ENCODE results near the gene RETREG2.

The RETREG2 gene

GRCh38 chr2:219216535-219216915 is 38.5 kb downstream of the RETREG2 start:
- DNase-seq = no peak

DNA sequence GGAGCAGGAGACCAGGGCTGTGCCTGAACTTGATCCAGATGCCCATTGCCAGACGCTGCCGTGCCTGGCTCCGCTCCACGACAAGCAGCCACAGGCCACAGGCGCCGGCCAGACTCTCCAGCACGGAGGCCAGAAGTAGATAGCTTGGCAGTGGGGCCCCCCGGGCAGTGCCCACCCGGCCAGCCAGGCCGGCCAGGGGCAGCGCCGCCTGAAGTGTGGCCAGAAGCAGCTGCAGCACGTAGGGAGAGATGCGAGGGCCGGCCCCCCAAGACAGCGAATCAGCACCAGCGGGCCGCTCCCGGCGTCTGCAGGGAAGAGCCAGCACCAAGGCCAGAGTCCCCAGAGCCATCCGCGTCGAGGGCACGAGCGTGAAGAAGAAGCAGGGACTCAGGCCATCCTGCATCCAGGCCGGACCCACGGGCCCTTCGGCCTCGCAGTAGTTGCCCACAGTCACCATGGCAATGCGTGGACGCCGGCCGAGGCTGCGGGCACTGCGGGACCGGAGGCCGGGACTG is 40.2 kb downstream of the RETREG2 start:
- peak; percentile 45 for DNase-seq

- peak; percentile 84 for DNase-seq
Measured at GRCh38 chr2:219218732-219219701, 40.9 kb downstream of the RETREG2 start, which contains the start of gene ABCB6. Gene ABCB6 (minus strand): TSS chr2:219218958. CDS start chr2:219218673, 285 bp downstream.

- no peak for DNase-seq
Measured at GRCh38 chr2:219219784-219220532, 41.9 kb downstream of the RETREG2 start.

DNA sequence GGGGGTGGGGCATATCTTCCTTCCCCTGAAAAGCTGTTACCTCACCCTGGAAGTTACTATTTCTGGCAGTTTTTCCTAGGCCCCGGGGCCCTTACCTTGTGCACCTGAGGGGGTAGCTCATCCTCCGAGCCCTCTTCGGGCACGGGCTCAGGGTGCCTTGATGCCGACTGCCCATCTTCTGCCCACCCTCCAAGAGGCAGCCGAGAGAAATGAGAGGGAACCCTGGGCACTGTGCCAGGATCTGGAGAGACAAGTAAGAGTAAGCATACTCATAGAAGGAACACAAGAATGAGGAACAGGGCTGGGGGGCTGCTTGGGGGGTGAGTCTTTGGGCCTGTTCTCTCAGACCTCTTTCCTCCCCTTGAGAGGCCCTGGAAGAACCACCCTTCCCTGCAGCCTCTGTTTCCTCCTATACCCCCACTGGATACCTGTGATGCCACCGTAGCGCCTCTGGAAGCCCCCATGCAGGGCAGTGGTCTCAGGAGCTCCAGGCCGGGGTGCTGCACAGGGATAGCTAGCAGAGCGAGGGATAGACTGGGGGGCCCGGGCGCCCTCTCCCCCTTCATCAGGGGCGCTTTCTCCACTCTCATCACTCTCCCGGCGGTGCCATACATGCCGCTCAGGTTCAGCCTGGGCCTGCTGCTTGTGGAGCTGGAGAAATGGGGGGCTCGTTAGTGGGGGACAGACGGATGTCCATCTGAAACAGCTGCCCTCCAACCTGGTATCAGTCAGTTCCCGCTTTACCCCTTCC is 42.8 kb downstream of the RETREG2 start:
- no peak for DNase-seq

GRCh38 chr2:219221957-219222518 is 44.0 kb downstream of the RETREG2 start:
- no peak for DNase-seq

- no peak for DNase-seq
Measured at GRCh38 chr2:219223831-219224610, 45.9 kb downstream of the RETREG2 start.

DNA sequence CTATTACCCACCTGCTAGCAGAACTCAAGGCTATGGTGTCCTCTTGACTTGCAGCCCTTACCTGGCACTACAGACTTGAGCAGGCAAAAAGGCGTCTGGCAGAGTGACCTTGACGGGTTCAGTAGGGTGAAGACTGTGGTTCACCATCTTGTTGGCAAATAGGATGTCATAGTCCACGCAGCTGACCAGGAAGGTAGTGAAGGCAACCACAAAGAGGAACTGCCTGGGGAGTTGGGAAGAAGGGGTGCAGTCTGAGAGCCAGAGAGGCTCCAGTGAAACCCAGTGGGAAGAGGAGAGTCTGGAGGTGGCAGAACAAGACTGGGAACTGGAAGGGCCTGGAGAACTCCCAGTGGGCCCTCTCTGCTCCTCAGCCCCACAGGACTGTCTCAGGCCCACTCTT is 47.3 kb downstream of the RETREG2 start:
- no peak for DNase-seq

DNA sequence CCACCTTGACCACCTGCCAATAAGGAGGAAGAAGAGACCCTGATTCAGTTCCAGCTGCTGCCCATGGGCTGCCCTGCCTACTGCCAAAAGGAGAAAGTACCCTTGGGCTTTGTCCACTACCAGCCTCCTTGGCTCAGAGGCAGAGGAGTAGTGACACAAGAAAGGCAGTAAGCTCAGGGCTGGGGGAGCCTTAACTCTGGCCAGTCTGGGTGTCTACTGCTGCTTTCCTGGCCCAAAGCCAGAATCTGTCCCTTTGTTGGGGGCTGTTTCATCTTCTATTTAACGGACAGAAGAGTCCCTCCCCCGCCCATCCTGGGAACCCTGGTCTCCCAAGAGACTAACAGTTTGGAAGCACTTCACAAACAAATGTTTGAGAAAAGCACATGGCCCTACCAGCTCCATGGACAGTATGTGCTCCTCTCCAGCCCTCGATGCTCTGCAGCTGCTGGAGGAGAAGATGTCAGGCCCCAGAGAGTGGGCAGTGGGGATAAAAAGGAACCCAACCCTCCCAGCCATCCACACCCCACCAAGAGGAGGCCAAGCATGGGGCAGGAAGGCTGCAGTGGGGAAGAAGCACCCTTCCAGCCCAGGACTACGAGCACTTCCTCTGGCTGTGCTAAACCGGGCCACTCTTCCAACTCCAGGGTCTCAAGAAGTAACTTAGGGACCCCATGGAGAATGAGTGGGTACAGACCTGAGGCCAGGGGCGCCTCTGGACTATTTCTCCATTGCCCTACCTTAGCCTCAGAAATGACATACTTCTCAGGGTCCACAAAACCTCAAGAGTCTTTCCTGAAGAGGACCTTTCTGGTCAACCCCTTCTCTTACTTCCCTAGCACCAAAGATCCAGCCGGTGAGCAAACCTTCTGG is 50.2 kb downstream of the RETREG2 start:
- no peak for DNase-seq

DNA sequence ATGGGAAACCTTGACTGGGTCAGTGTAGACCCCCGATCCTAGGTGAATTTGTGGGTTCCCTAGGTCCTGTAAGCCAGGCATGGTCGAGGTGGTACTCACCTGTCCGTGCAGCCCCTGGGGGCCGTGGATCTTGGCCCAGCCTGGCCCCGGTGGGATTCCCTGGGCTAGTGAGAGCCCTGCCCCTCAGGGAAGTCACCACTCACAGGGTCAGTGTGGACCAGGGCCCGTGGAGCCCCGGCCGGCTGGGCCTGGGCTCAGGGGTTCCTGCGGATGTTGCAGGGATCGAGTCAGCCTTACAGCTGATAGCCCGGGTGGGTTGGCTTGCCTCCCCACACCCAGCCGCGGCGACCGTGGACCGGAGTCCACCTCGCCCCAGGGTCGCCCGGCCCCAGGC is 50.8 kb downstream of the RETREG2 start:
- DNase-seq = no peak

GRCh38 chr2:219229305-219230058 is 51.4 kb downstream of the RETREG2 start, which contains the start of the genes ANKZF1 and ATG9A:
Gene ANKZF1 (plus strand): TSS chr2:219229806. CDS start chr2:219230258, 452 bp downstream.
Gene ATG9A (minus strand): TSS chr2:219229636. CDS start chr2:219228024, 1,612 bp downstream.
- DNase-seq = peak; percentile 97

- peak; percentile 13 for DNase-seq
Measured at GRCh38 chr2:219230059-219230540, 52.0 kb downstream of the RETREG2 start.

DNA sequence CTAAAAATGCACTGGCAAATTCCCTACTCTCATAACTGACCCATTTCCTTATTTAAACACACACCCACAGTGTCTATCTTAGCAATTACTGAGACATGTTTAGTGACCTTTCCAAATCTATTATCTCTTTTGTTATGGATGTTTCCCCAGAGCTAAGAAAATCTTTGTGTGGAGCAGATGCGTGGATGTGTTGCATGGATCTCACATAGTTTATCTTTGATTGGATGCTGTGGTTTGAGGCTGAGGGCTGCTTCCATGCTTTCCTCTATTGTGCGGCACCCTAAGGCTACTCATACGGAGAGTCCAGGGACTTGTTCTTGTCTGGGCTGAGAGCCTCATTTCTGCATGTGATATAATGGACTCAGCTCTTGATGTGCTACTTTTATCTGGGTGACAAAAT is 56.3 kb downstream of the RETREG2 start:
- no peak for DNase-seq
